DND-41 (cell line): ENCODE data around the gene WDR43.

Experiments
- EZH2 ChIP-seq: IDR thresholded peaks from 3 replicates; pipeline ENCODE4 v1.6.1; 2012; ENCODE audit warnings: borderline replicate concordance, low read depth, mild to moderate bottlenecking, moderate library complexity, low read length, inconsistent platforms; ENCODE audit not compliant: severe bottlenecking
- TF ChIP-seq, protein P1 (sequence below): IDR thresholded peaks from 2 replicates; pipeline ENCODE4 v1.5.1; 2012; ENCODE audit warnings: borderline replicate concordance, low read length, moderate library complexity, mild to moderate bottlenecking; ENCODE audit not compliant: poor library complexity, severe bottlenecking; ENCODE audit errors: extremely low read depth

DNA sequence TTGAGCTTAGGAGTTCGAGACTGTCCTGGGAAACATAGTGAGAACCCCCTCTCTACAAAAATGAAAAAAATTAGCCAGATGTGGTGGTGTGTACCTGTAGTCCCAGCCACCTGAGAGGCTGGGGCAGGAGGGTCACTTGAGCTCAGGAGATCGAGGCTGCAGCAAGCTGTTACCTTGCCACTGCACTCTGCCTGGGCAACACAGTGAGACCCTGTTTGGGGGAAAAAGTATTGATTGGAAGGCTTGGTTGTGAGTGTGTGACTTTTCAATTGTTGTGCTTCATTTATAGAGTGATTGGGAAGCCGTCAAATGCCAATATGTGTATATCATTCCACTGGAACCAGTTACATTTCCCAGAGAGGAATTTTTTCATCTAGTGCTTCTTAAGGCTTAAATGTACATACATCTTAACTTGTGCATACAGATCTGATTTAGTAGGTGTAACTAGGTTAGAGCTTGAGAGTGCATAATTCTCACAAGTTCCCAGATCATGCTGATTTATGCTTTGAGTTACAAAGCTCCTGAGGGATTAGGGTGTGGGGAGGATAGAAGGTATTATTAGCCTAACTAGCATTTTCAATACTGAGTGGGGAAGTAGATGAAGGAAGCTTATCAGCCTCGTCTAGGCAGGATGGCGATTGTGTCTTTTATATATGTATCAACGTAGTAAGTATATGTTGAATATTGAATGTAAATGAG lies 15.3 kb downstream of the WDR43 start:
- TF ChIP-seq, protein P1, sequence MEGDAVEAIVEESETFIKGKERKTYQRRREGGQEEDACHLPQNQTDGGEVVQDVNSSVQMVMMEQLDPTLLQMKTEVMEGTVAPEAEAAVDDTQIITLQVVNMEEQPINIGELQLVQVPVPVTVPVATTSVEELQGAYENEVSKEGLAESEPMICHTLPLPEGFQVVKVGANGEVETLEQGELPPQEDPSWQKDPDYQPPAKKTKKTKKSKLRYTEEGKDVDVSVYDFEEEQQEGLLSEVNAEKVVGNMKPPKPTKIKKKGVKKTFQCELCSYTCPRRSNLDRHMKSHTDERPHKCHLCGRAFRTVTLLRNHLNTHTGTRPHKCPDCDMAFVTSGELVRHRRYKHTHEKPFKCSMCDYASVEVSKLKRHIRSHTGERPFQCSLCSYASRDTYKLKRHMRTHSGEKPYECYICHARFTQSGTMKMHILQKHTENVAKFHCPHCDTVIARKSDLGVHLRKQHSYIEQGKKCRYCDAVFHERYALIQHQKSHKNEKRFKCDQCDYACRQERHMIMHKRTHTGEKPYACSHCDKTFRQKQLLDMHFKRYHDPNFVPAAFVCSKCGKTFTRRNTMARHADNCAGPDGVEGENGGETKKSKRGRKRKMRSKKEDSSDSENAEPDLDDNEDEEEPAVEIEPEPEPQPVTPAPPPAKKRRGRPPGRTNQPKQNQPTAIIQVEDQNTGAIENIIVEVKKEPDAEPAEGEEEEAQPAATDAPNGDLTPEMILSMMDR = no peak
- no peak for TF ChIP-seq EZH2
